Activated CD8-positive, alpha-beta T cell treated with anti-CD3 and anti-CD28 coated beads for 36 hours (primary cell): ENCODE data around the gene ZNF728. TPM values are rescaled to one million over a fixed set of nuclear protein-coding genes. Genes with fewer than 3 reads are reported as not detected.
"Not testable (repeated sequence)": the region's sequence is repeated elsewhere in the genome, so short reads cannot be mapped to it uniquely, and the experiment has no call there.

Experiments
- ATAC-seq: fragments of 200-7000 bp; cut with Tn5 transposase; one replicate; pipeline ENCODE4 v1.10.0; 2021; ENCODE audit warnings: mild to moderate bottlenecking, moderate library complexity
- CTCF ChIA-PET: fragments of 350-600 bp; sonication (Branson Sonifier 250); formaldehyde crosslinking; loops from one replicate; lab custom pipeline; 2021; ENCODE audit warnings: antibody characterized with exemption; lab: Charles Lee
- POLR2A ChIA-PET: fragments of 350-600 bp; sonication (Branson Sonifier 250); formaldehyde crosslinking; loops from one replicate; lab custom pipeline; 2021; ENCODE audit warnings: antibody characterized with exemption; lab: Charles Lee
- DNase-seq: peaks from one replicate; pipeline ENCODE4 v3.0.0-alpha.2; 2020
- H3K27ac Mint-ChIP-seq: one replicate; pipeline ENCODE4 v1.8.0; 2021; ENCODE audit warnings: mild to moderate bottlenecking, mixed read lengths
- H3K27me3 Mint-ChIP-seq: one replicate; pipeline ENCODE4 v1.8.0; 2021; ENCODE audit warnings: mixed read lengths
- H3K36me3 Mint-ChIP-seq: one replicate; pipeline ENCODE4 v1.8.0; 2021; ENCODE audit warnings: low read depth, mixed read lengths
- H3K4me1 Mint-ChIP-seq: one replicate; pipeline ENCODE4 v1.8.0; 2021; ENCODE audit warnings: low read depth, mixed read lengths
- H3K4me3 Mint-ChIP-seq: one replicate; pipeline ENCODE4 v1.8.0; 2021; ENCODE audit warnings: mild to moderate bottlenecking, moderate library complexity, mixed read lengths
- H3K9me3 Mint-ChIP-seq: one replicate; pipeline ENCODE4 v1.8.0; 2021; ENCODE audit warnings: mixed read lengths
- CTCF ChIP-seq: fragments of 200-600 bp; IDR thresholded peaks from one replicate; pipeline ENCODE4 v1.8.0; 2022; ENCODE audit warnings: antibody characterized with exemption, mild to moderate bottlenecking
- intact Hi-C: fragments of 100-400 bp; cut with micrococcal nuclease; formaldehyde crosslinking; loops from one replicate; pipeline ENCODE4 v1.10.0; 2022
- total RNA-seq, 2 experiments: library from RNA; stranded (reverse); gene quantifications; one replicate each; pipeline ENCODE4 v1.2.3, GENCODE V29; 2021

Gene ZNF728
- total RNA-seq, 2 experiments from 2014 or later, result not detected

DNA sequence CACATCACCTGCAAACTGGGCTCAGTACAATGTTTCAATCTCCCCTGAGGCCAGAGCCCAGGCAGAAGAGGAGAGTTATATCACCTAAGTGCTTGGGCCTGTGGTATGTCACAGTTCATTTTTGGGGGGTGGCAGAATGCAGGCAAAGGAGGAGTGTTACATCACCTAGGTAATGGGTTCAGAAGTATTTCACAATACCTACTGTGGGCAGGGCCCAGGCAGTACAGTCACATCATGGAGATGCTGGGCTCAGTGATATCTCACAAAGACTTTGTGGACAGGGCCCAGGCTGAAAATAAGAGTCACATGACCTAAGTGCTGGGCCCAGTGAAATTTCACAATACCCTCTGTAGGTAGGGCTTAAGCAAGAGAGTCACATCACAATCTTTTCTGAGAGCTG is 12.7 kb upstream of the ZNF728 start:
- no peak for TF ChIP-seq CTCF
- DNase-seq (no peak), ATAC-seq (no peak)
- ChIA-PET POLR2A (no interaction called here), CTCF (no interaction called here)
- H3K4me1 Mint-ChIP-seq, result no peaks in the 10 kb centered on the region
- no peak overlapping the region for H3K27ac Mint-ChIP-seq
- H3K9me3 Mint-ChIP-seq, result peaks cover 18% of the 10 kb centered on the region
- no peak overlapping the region for H3K4me3 Mint-ChIP-seq
- H3K27me3 Mint-ChIP-seq, result no peaks in the 10 kb centered on the region
- intact Hi-C loops, result no loop called here
- no peaks in the 10 kb centered on the region for H3K36me3 Mint-ChIP-seq

GRCh38 chr19:22994957-22995356 is 8.0 kb downstream of the ZNF728 start:
- H3K27ac Mint-ChIP-seq, H3K4me1 Mint-ChIP-seq, H3K36me3 Mint-ChIP-seq, CTCF ChIA-PET, H3K4me3 Mint-ChIP-seq, DNase-seq, H3K27me3 Mint-ChIP-seq, ATAC-seq, intact Hi-C loops: not testable (repeated sequence)
- POLR2A ChIA-PET, result interaction anchor here (0.7 kb wide), 1 partner anchor 144 kb away, joined by 4 read pairs; no protein-coding TSS in a partner anchor
- H3K9me3 Mint-ChIP-seq, result peaks cover 22% of the 10 kb centered on the region

GRCh38 chr19:22976248-22976647 is 26.7 kb downstream of the ZNF728 start:
- H3K27ac Mint-ChIP-seq, result no peak overlapping the region
- H3K27me3 Mint-ChIP-seq, result no peaks in the 10 kb centered on the region
- H3K9me3 Mint-ChIP-seq, result peaks cover 58% of the 10 kb centered on the region

DNA sequence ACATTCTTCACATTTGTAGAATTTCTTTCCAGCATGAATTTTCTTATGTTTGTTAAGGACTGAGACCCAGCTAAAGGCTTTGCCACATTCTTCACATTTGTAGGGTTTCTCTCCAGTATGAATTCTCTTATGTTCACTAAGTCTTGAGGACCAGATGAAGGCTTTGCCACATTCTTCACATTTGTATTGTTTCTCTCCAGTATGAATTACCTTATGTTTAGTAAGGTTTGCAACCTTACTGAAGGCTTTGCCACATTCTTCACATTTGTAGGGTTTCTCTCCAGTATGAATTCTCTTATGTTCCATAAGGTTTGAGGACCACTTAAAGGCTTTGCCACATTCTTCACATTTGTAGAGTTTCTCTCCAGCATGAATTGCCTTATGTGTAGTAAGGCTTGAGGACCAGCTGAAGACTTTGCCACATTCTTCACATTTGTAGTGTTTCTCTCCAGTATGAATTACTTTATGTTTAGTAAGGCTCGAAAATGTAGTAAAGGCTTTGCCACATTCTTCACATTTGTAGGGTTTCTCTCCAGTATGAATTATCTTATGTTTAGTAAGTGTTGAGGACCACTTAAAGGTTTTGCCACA is 27.3 kb downstream of the ZNF728 start:
- H3K27me3 Mint-ChIP-seq, H3K4me1 Mint-ChIP-seq, CTCF ChIA-PET, ATAC-seq, H3K4me3 Mint-ChIP-seq, intact Hi-C loops, DNase-seq, POLR2A ChIA-PET, H3K27ac Mint-ChIP-seq: not testable (repeated sequence)
- H3K36me3 Mint-ChIP-seq, result peaks cover 11% of the 10 kb centered on the region
- peaks cover 55% of the 10 kb centered on the region for H3K9me3 Mint-ChIP-seq

More at GRCh38 chr19:22976248-22976647, 26.7 kb downstream of the ZNF728 start:
- DNase-seq, result no peak
- no peak overlapping the region for H3K4me3 Mint-ChIP-seq
- ChIA-PET POLR2A (no interaction called here), CTCF (no interaction called here)
- H3K36me3 Mint-ChIP-seq, result peaks cover 11% of the 10 kb centered on the region
- no peak for ATAC-seq
- TF ChIP-seq CTCF, result no peak
- no peaks in the 10 kb centered on the region for H3K4me1 Mint-ChIP-seq
- intact Hi-C loops, result no loop called here

GRCh38 chr19:22945560-22945959 is 57.4 kb downstream of the ZNF728 start:
- peak; percentile 15 for DNase-seq

More at GRCh38 chr19:22945560-22945959, 57.4 kb downstream of the ZNF728 start:
- Mint-ChIP-seq H3K36me3 (peaks cover 11% of the 10 kb centered on the region), H3K9me3 (peaks cover 40% of the 10 kb centered on the region), H3K4me1 (no peaks in the 10 kb centered on the region), H3K27ac (no peak overlapping the region), H3K4me3 (no peak overlapping the region), H3K27me3 (no peaks in the 10 kb centered on the region)
- CTCF ChIA-PET, result no interaction called here
- no peak for ATAC-seq
- POLR2A ChIA-PET, result no interaction called here
- intact Hi-C loops, result no loop called here
- no peak for TF ChIP-seq CTCF
